Suppressor macrophage treated with lipopolysaccharide for 4 hours (primary cell): Measurements from ENCODE around the gene NLGN1.

Experiments used
- DNase-seq: peaks from one replicate; pipeline ENCODE4 v3.0.0-alpha.2; 2020

The NLGN1 gene

GRCh38 chr3:174318181-174318580, 920.6 kb downstream of the NLGN1 start:
- no peak for DNase-seq

DNA sequence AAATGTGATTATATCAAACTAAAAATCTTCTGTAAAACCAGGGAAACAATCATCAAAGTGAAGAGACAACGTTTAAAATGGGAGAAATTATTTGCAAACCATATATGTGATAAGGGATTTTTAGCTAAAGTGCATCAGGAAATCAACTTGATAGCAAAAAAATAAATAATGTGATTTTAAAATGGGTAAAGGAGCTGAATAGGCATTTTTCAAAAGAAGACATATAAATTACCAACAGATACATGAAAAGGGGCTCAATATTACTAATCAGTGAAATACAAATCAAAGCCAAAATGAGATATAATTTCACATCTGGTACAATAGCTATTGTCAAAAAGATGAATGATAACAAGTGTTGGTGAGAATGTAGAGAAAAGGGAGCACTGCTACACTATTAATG, 924.0 kb downstream of the NLGN1 start:
- no peak for DNase-seq

DNA sequence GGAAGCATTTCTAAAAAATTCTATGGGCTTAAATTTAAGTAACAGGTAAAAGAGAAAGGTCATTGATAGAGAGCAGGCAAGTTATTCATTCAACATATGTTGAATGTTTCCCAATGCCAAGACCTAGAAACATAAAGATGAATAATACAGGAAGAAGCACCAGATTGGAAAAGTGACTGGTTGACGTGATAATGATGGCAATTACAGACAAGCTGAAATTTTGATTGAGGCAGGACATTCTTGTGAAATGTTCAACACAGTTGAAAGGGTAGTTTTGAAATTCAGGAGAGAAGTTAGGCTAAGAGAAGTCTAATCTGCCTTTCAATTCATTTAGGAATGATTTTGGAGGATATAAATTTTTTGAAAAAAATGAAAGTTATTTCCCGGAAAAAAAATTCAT, 925.2 kb downstream of the NLGN1 start:
- DNase-seq, result no peak

GRCh38 chr3:174325171-174325570, 927.6 kb downstream of the NLGN1 start:
- no peak for DNase-seq

DNA sequence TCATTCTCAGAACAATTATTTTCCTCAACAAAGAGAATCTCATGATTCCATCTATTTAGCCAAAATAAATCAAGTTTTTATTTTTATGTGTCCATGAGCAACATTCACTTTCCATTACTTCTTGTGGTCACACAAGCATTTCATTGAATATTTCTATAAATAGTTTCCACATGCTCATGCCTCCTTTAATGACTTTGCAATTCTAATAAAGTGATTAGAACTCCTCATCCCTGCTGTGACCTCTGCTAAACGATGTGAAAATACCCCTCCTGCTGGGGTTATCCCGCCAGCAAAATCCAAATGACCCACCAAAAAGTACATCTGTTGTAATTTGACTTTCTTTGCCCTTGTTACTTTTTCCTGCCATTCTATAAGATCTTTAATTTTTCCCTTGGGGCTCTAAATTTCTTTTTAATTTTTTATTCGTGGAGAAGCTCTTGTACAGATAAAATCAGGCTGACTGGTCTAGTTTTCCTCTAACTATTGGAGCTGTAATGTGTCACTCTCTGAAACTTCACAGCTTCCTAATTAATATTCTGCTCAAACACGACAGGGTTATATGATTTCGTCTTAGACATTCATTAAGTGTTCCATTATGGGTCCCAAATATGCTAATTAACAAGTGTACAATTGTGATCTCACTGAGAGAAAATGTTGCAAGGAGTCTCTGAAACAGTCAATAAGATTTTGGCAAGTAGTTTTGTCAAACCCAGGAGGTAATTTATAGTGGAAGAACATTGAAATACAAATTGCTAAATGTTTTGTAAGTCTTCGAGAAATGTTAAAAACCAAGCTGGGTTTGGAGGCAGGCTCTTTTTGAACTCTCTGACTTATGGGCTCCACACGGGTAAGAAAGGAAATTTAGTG, 928.5 kb downstream of the NLGN1 start:
- DNase-seq, result no peak

DNA sequence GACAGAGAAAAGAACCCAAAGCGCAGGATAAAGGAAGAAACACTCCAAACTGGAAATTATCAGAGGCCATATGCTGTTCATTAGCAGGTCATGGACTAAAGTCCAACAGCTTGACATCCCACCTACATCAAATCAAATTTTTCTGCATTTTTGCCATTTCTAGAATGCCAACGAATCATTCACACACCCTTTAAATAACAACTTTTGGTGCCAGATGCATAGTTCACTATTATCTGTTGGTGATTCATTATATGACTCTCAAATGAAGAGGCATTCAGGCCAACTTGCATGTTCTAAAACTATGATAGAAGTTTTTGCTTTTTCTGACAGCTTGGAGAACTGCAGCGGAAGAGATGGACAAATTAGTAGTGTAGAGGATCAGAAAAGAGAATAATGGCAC, 931.8 kb downstream of the NLGN1 start:
- DNase-seq, result no peak

DNA sequence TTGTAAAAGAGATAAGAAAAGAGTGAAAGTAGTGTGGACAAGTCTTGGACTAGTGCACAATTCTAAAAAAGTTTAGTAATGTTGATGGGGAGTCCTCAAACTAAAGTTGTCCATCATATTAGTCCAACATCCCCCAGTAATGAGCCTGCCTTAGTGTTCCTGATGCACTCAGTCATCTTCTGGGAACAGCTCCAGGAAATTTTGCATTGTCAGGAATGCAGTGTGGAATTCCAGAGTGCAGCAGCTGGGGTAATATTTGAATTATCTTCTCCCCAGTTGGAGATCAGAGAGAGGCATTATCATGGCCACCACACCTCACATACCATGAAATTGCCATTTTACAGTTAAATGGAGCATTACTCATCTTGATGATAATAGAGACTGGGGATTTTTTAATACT, 932.8 kb downstream of the NLGN1 start:
- no peak for DNase-seq

DNA sequence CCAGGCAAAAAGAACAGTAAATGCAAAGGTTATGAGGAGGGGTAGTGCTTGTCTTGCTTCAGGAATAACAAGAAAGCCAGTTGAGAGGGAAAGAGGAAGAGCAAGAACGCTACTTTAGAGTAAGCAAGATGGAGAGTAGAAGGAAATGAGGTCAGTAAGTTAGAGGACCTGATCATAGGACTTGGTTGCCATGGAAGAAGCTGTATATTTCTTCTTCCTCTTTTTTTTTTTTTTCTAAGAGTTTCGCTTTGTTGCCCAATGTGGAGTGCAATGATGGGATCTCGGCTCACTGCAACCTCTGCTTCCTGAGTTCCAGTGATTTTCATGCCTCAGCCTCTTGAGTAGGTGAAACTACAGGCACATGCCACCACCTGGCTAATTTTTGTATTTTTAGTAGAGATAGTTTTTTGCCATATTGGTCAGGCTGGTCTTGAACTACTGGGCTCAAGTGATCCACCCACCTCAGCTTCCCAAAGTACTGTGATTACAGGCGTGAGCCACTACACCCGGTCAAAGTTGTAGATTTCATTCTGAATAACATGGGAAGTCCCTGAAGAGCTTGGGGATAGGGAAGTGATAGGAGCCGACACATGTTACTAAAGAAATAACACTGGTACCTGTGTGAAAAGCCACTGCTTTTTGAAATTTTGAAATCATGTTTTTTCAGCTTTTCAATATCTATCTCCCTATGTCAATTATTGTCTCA, 933.7 kb downstream of the NLGN1 start:
- DNase-seq, result peak; percentile 83

GRCh38 chr3:174332391-174332790, 934.8 kb downstream of the NLGN1 start:
- DNase-seq, result peak; percentile 35

DNA sequence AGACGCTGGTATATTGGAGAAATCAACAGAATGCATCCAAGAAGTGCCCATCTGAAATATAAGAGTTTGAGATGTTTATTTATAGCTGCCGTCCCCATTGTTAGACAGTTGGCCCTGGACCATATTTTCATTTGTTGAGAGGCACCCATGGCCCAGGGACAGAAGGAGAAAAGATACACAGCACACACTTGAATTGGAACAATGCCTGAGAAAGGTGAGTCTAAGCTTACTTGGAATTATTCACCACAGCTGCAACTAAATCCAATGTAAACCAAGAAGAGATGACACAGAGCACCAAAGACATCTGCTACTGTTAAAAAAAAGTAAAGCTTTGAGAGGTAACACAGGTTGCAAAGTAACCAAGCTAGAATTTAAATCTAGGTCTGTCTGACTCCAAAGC, 936.1 kb downstream of the NLGN1 start:
- no peak for DNase-seq

DNA sequence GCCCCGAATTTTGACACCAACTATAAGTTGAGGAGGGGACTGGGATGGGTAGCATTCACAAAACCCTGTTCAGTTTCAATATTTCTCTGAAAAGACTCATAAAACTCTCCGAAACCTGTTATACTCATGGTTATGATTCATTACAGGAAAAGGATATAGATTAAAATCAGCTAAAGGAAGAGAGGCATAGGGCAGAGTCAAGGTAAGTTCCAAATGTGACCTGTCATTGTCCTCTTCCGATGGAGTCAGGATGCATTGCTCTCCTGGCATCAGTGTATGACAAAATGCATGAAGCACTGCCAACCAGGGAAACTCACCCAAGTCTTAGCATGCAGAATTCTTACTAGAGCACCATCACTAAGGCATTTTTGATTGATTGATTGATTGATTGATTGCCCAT, 936.6 kb downstream of the NLGN1 start:
- no peak for DNase-seq

- no peak for DNase-seq
These were observed 937.8 kb downstream of the NLGN1 start for GRCh38 chr3:174335324-174335723.

DNA sequence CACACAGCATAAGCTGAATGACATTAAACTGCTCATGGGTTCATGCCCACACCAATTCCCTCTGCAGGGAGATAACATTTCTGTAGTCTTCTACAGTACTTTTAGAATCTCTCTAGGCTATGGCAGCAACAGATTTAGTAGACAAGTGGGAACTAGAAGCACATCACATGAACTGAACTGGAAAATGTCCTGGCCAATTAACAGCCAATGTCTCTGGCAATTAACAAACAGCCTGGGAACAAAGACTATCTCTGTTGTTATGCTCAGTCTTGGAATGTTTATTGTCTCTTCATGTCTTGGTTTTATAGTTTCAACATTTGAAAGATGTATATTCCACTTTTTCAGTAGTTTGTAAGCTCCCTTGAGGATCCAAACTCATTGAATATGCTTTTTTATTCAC, 938.4 kb downstream of the NLGN1 start:
- no peak for DNase-seq
